OCI-LY3 (cell line): ENCODE measurements around the gene LAPTM5.

Source experiments
- EZH2phosphoT487 ChIP-seq: fragments of 200-600 bp; shearing (Covaris generic); IDR thresholded peaks from 2 replicates; pipeline ENCODE4 v1.6.1; 2018; ENCODE audit warnings: antibody characterized with exemption, mixed run types, low read depth
- TF ChIP-seq, protein P1 (sequence below): fragments of 200-600, 300-600 bp; sonication (generic); IDR thresholded peaks from 2 replicates; pipeline ENCODE4 v1.5.1; 2014; ENCODE audit warnings: antibody characterized with exemption, low read length, low read depth

- TF ChIP-seq, protein P1, sequence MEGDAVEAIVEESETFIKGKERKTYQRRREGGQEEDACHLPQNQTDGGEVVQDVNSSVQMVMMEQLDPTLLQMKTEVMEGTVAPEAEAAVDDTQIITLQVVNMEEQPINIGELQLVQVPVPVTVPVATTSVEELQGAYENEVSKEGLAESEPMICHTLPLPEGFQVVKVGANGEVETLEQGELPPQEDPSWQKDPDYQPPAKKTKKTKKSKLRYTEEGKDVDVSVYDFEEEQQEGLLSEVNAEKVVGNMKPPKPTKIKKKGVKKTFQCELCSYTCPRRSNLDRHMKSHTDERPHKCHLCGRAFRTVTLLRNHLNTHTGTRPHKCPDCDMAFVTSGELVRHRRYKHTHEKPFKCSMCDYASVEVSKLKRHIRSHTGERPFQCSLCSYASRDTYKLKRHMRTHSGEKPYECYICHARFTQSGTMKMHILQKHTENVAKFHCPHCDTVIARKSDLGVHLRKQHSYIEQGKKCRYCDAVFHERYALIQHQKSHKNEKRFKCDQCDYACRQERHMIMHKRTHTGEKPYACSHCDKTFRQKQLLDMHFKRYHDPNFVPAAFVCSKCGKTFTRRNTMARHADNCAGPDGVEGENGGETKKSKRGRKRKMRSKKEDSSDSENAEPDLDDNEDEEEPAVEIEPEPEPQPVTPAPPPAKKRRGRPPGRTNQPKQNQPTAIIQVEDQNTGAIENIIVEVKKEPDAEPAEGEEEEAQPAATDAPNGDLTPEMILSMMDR: no peak
- TF ChIP-seq EZH2phosphoT487: no peak
Observed at GRCh38 chr1:30744060-30744756, 13.4 kb downstream of the LAPTM5 start.
